MM.1S (cell line): ENCODE data around the gene MPC1L.

Experiments used
- EZH2 ChIP-seq: fragments of 300-600 bp; sonication (generic); optimal IDR thresholded peaks from 2 replicates; pipeline ENCODE3; 2017; ENCODE audit warnings: low read depth, mild to moderate bottlenecking, antibody characterized with exemption, low read length, mixed read lengths
- EZH2phosphoT487 ChIP-seq: fragments of 300-600 bp; sonication (generic); IDR thresholded peaks from 2 replicates; pipeline ENCODE4 v1.6.1; 2018; ENCODE audit warnings: antibody characterized with exemption, low read length
- TF ChIP-seq, protein P1 (sequence below): fragments of 300-600 bp; sonication (generic); IDR thresholded peaks from 2 replicates; pipeline ENCODE4 v1.5.1; 2016; ENCODE audit warnings: antibody characterized with exemption, low read length, mixed read lengths

DNA sequence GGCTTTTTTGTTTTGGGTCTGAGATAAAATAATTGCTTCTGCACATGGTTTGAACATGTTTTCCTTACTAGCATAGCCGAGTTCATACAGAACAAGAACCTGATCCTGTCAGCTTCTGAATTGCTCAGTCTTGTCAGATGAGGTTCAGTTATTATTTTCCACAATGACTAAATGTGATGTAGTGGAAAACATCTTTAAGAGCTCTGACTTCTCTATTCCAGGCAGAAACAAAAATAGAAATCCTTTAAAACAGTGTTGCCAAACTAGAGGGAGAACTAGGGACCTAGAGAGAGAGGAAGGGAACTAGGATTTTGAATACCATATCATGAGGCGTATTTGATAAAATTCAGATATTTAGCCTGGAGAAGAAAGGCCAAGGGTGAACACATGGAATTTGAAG lies 40.4 kb upstream of the MPC1L start:
- TF ChIP-seq, protein P1, sequence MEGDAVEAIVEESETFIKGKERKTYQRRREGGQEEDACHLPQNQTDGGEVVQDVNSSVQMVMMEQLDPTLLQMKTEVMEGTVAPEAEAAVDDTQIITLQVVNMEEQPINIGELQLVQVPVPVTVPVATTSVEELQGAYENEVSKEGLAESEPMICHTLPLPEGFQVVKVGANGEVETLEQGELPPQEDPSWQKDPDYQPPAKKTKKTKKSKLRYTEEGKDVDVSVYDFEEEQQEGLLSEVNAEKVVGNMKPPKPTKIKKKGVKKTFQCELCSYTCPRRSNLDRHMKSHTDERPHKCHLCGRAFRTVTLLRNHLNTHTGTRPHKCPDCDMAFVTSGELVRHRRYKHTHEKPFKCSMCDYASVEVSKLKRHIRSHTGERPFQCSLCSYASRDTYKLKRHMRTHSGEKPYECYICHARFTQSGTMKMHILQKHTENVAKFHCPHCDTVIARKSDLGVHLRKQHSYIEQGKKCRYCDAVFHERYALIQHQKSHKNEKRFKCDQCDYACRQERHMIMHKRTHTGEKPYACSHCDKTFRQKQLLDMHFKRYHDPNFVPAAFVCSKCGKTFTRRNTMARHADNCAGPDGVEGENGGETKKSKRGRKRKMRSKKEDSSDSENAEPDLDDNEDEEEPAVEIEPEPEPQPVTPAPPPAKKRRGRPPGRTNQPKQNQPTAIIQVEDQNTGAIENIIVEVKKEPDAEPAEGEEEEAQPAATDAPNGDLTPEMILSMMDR = no peak
- TF ChIP-seq EZH2 (no peak), EZH2phosphoT487 (no peak)
